GM19328 (cell line): Measurements from ENCODE around the gene GSTM4.
"Not testable (repeated sequence)": the region's sequence is repeated elsewhere in the genome, so short reads cannot be mapped to it uniquely, and the experiment has no call there.

ENCODE experiments used
- ATAC-seq: cut with Tn5 transposase; IDR thresholded peaks from one replicate; pipeline ENCODE4 v1.9.1; 2021; ENCODE audit warnings: mild to moderate bottlenecking, moderate library complexity; ENCODE audit not compliant: unreplicated experiment

The GSTM4 gene

DNA sequence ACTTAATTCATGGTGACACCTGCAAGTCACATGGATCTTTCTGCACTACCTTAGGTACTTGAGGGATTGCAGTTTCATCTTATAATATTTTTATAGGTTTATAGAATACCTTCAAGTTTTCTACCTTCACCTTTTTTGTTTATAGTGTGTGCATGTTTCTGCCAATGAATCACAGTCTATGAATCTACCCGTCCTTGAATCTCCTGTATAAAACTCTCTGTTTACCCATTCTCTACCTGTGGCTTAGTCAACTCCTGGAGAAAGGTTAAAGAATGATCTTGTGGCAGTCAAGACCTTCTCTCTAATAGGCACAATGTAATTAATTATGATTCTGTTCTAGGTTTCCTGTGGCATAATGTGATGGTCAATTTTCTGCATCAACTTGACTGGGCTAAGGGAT is 8.8 kb downstream of the GSTM4 start:
- no peak for ATAC-seq

DNA sequence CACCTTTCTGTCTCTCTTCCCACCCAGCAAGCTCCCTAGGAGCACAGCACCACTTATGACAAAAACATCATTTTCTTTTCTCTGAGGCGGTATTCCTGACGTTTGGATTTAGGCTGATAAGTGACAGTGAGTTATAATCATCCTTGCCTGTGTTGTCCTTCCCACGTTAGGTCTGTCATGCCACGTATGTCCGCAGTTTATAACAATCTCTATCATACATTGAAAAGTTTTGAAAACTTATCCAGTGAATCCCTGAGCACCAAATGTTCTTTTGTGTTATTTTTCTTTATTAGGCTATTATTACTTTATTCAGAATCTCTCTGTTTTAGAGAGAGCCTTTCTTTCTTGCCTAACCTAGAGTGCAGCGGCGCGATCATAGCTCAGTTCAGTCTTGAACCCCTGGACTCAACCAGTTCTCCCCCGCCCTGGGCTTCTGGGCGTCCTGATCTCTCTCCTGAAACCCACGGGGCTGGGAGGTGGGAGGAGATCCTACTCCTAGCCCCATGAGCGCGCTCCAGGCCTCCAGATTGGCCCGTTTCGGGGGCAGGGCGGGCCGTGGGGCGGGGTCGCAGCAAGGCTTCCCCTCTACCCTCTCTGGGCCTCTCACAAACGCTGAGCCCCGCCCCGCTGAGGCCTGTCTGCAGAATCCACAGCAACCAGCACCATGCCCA is 11.7 kb downstream of the GSTM4 start, which contains the start of gene GSTM2:
TSS of gene GSTM2 (plus strand) at position 606 of the 671 bp plus-strand sequence. CDS start at position 665, 59 bp downstream.
- ATAC-seq: peak; percentile 97

DNA sequence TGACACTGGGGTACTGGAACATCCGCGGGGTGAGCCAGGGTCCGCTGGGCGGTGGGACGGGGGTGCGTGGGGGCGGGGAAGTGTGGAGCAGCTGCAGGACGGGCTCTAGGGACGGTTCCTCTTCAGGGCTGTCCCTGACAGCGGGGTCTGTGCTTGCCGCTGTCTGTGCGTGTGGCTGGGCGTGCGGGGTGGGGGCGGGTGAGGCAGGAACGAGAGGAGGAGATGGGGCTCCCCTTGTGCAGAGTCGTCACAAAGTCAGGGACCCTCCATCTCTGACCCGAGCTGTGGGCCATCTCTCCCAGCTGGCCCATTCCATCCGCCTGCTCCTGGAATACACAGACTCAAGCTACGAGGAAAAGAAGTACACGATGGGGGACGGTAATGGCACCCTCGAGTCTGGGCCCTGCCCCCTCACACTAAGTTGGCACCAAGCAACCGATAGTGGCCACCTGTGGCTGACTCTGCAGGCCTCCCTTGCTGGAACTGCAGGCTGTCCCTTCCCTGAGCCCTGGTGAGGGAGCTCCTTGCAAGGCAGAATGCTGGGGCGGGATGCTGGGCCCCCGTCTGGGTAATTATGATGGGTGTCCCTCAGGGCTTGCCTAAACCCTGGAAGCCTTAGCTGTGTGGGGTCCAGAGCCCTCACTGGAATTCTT is 12.3 kb downstream of the GSTM4 start:
- ATAC-seq: no peak

DNA sequence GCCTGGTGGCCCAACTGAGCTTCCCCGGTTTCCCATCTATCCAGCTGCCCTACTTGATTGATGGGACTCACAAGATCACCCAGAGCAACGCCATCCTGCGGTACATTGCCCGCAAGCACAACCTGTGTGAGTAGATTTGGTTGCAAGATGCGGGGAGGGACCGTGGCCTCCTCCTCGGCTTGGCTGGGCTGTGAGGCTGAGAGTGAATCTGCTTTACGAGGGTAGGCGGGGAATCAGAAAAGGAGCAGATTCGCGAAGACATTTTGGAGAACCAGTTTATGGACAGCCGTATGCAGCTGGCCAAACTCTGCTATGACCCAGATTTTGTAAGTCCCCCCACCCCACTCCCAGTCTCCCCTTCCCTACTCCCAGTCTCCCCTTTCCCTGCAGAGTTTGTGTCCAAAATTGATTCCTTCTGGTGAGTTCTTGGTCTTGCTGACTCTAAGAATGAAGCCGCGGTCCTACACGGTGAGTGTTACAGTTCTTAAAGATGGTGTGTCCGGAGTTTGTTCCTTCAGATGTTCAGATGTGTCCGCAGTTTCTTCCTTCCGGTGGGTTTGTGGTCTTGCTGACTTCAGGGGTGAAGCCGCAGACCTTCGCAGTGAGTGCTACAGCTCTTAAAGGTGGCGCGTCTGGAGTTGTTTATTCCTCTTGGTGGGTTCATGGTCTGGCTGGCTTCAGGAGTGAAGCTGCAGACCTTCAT is 13.5 kb downstream of the GSTM4 start:
- ATAC-seq: no peak

DNA sequence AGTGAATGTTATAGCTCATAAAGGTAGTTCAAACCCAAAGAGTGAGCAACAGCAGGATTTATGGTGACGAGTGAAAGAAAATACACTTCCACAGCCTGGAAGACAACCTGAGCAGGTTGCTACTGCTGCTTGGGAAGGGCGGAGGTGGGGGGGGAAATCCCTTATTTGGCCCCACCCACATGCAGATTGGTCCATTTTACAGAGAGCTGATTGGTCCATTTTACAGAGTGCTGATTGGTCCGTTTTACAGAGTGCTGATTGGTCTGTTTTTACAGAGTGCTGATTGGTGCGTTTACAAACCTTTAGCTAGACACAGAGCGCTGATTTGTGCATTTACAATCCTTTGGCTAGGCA is 14.0 kb downstream of the GSTM4 start:
- ATAC-seq: not testable (repeated sequence)

DNA sequence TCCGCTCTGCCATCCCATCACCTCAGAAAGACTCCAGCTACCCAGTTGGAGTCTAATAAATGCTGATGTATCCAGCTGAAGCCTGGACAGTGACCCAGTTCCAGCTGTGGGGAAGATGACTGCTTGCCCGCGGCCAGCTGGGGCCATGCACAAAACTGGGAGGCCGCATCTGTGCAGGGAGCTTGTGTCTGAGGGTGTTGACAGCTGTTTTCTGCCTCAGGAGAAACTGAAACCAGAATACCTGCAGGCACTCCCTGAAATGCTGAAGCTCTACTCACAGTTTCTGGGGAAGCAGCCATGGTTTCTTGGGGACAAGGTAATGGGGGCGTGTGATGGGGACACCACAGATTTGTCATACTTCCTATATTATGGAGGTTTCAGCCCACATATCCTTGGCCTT is 15.2 kb downstream of the GSTM4 start:
- ATAC-seq: no peak

DNA sequence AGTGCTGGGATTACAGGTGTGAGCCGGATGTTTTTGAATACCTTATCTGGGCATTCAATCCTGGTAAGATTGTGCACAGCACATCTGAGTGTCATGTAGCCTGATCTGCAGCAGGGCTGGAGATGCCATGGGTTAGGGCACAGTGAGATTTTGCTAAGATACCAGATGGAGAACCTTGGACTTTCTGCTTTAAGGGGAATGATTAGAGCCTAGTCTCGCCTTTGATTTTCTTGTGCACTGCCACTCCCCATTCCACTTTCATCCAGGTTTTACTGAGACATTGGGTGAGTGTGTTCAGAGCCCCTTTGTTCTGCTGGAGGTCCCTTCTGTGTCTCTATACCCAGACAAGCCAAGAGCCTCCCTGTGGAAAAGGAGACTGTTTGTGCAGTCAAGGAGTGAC is 18.0 kb downstream of the GSTM4 start:
- not testable (repeated sequence) for ATAC-seq

DNA sequence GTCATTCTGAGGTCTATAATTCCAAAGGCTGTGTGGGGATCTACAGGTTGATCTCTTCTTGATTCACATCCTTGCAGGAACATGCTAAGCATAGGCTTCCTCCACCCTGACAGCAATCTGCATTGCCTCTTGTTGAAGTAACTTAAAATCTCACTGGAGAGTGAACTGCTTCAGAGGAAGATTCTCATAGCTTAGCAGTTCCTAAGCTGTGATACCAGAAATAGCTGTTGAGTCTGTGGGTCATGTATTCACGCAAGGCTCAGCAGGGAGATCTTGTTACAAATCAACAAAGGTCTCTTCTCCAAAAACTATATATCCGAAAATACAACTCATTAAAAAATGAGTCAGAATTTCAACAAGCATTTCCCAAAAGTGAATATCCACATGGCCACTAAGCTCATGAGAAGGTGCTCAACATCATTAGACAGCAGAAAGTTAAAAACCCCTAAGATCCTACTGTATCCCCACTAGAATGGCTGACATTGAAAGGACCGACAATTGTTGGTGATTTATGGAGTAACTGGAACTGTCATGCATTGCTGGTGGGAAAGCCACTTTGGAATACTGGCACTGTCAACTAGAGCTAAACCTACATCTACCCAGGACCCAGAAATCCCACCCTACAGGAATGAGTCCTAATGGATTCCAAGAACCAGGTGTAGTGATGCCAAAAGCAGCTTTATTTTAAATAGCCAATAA is 20.9 kb downstream of the GSTM4 start:
- not testable (repeated sequence) for ATAC-seq

DNA sequence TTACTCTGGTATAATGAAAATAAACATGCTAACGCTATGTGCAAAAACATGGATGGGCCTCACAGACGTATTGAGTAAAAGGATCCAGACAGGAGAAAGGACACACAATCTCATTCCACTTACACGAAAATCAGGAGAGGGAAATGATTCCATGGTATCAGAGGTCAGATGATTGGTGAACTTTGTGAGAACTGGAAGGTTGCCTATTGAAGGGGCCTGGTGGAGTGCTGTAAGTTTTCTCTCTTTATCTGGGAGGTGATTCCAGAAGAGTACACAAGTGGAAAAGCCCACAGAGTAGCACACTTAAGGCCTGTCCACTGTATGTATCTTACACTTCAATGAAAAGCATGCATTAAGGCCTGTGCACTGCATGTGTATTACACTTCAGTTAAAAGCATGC is 21.6 kb downstream of the GSTM4 start:
- no peak for ATAC-seq

DNA sequence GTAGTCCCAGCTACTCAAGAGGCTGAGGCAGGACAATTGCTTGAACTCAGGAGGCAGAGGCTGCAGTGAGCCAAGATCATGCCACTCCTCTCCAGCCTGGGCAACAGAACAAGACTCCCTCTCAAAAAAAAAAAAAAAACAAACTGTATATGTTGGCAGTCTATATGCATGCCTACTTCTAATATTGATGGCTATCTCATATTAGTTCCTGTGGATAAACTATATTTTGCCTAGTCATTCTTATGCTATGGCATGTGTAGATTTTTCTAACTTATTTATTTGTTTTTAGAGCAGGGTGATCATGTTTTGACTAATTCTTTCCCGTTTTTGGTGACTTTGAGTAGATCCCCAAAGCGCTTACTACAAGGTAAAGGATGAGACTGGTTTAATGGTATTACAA is 22.7 kb downstream of the GSTM4 start:
- not testable (repeated sequence) for ATAC-seq

DNA sequence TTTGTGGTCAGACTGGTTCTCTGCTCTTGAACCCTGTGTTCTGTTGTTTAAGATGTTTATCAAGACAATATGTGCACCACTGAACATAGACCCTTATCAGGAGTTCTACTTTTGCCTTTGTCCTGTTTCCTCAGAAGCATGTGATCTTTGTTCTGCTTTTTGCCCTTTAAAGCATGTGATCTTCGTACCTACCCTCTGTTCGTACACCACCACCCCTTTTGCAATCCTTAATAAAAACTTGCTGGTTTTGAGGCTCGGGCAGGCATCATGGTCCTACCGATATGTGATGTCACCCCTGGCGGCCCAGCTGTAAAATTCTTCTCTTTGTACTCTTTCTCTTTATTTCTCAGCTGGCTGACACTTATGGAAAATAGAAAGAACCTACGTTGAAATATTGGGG is 28.9 kb downstream of the GSTM4 start:
- not testable (repeated sequence) for ATAC-seq

DNA sequence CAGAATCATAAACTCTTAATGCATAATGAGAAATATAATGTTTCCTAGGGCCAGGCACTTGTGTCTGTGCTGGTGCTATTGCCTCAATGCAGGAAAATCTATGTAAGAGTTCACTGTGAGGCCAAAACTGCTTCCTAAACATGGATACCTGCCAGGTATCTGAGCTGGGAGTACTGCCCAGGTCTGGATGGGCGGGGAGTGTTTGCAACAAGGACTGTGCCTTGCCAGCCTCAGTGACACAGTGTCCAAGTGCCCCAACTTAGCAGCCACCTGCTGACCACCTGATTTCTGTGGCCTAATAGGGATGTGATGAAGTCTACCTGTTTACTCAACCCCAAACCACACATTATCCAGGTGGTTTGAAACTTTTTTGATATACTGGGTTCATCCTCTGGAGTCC is 29.5 kb downstream of the GSTM4 start:
- not testable (repeated sequence) for ATAC-seq

DNA sequence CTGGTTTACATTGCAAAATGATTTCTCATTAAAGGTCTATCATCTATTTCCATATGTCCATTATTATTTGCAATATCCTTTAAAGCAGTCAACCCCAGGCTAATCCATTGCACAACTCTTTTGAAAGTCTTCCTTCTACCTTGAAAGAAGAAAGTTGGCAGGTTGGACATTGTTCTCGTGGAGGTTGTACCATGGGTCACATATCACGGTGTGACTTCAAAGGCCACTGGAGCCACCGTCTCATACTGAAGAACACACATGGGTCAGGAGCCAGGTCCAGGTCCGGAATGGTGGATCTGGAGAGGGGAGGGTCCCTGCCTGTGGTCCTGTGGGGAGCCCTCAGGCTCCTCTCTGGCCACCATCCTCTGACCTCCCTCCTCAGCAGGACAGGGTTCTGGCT is 30.0 kb downstream of the GSTM4 start:
- not testable (repeated sequence) for ATAC-seq

DNA sequence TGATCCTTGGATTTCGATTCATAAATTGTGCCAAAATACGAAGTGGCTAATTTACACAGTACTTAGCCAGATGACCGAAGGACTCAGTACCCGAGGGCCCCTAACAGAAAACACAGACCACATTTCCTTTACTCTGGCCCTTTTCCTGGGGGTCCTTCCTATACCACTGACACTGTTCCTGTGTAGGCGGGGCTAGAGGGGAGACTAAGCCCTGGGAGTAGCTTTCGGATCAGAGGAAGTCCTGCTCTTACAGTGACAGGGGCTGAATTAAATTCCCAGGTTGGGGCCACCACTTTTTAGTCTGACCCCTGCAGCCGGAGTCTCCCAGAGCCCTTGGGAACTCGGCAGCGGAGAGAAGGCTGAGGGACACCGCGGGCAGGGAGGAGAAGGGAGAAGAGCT is 31.2 kb downstream of the GSTM4 start:
- not testable (repeated sequence) for ATAC-seq

DNA sequence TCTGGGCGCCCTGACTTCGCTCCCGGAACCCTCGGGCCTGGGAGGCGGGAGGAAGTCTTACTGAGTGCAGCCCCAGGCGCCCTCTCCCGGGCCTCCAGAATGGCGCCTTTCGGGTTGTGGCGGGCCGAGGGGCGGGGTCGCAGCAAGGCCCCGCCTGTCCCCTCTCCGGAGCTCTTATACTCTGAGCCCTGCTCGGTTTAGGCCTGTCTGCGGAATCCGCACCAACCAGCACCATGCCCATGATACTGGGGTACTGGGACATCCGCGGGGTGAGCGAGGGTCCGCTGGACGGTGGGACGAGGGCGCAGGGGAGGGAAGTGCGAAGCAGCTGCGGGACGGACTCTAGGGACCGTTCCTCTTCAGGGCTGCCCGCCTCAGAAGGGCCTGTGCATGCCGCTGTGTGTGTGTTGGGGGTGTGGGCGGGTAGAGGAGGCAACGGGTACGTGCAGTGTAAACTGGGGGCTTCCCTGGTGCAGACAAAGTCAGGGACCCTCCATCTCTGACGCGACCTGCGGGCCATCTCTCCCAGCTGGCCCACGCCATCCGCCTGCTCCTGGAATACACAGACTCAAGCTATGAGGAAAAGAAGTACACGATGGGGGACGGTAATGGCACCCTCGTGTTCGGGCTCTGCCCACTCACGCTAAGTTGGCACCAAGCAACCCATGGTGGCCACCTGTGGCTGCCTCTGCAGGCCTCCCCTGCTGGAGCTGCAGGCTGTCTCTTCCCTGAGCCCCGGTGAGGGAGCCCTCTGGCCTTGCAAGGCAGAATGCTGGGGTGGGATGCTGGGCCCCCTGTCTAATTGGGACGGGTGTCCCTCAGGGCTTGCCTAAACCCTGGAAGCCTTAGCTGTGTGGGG is 32.0 kb downstream of the GSTM4 start, which contains the start of gene GSTM1:
TSS of gene GSTM1 (plus strand) at position 177 of the 859 bp plus-strand sequence. CDS start at position 234, 57 bp downstream.
- ATAC-seq: peak; percentile 98

DNA sequence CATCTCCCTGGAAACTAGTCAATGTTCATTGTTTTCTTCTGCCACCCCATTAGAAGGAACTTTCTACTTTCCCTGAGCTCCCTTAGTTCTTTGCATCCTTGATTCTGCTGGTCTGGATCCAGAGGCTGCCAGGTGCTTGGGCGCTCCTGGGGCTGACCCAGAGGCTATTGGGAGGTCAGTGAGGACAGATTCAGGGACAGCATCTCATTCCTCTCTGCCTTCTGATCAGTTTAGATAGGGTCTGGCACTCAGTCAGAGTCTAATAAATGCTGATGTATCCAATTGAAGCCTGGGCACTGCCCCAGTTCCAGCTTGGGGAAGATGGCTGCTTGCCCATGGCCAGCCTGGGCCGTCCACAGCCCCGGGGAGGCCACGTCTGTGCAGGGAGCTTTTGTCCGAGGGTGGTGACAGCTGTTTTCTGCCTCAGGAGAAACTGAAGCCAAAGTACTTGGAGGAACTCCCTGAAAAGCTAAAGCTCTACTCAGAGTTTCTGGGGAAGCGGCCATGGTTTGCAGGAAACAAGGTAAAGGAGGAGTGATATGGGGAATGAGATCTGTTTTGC is 34.0 kb downstream of the GSTM4 start:
- ATAC-seq: no peak

DNA sequence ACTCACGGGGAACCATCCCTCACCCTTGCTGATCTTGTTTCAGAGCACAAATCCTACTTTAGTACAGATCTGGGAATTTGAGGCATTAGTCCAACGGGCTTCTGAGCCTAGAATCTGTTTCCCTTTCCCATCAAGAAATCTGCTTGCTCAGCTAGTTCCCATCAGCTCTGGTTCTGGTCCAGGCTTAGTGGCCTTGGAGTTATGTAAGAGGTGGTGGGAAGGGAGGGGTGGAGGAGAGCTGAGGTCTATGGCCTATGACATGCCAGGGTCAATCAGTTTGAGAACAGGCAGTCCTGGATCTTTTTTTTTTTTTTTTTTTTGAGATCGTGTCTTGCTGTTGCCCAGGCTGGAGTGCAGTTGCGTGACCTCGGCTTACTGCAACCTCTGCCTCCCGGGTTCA is 35.9 kb downstream of the GSTM4 start:
- no peak for ATAC-seq

DNA sequence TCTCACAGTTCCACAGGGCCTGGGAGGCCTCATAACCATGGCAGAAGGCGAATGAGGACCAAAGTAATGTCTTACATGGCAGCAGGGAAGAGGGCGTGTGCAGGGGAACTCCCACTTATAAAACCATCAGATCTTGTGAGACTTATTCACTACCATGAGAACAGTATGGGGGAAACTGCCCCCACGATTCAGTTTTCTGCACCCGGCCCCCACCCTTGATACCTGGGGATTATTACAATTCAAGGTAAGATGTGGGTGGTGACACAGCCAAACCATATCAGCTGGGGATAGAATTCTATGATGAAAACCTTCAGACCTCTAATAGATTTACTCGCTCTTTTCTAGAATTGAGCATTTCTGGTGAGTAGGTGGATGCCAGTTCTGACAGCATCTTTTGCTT is 38.5 kb downstream of the GSTM4 start:
- ATAC-seq: not testable (repeated sequence)

DNA sequence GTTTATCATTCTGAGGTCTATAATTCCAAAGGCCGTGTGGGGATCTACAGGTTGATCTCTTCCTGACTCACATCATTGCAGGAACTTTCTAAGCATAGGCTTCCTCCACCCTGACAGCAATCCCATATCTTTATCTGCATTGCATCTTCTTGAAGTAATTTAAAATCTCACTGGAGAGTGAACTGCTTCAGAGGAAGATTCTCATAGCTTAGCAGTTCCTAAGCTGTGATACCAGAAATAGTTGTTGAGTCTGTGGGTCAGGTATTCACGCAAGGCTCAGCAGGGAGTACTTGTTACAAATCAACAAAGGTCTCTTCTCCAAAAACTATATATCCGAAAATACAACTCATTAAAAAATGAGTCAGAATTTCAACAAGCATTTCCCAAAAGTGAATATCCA is 39.2 kb downstream of the GSTM4 start:
- not testable (repeated sequence) for ATAC-seq

DNA sequence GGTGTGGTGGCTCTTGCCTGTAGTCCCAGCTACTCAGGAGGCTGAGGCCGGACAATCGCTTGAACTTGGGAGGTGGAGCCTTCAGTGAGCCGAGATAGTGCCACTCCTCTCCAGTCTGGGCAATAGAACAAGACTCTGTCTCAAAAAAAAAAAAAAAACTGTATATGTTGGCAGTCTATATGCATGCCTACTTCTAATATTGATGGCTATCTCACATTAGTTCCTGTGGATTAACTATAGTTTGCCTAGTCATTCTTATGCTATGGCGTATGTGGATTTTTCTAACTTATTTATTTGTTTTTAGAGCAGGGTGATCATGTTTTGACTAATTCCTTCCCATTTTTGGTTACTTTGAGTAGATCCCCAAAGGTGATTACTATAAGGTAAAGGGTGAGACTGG is 41.2 kb downstream of the GSTM4 start:
- no peak for ATAC-seq
